Measurements from ENCODE around the gene DGLUCY.

DGLUCY gene

GRCh38 chr14:91274796-91275195, 160.9 kb downstream of the DGLUCY start (continued):
- TF ChIP-seq, protein P1, sequence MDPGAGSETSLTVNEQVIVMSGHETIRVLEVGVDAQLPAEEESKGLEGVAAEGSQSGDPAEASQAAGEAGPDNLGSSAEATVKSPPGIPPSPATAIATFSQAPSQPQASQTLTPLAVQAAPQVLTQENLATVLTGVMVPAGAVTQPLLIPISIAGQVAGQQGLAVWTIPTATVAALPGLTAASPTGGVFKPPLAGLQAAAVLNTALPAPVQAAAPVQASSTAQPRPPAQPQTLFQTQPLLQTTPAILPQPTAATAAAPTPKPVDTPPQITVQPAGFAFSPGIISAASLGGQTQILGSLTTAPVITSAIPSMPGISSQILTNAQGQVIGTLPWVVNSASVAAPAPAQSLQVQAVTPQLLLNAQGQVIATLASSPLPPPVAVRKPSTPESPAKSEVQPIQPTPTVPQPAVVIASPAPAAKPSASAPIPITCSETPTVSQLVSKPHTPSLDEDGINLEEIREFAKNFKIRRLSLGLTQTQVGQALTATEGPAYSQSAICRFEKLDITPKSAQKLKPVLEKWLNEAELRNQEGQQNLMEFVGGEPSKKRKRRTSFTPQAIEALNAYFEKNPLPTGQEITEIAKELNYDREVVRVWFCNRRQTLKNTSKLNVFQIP (CRISPR knock-in tag; IDR thresholded peaks at IDR 0.05; ENCODE audit: borderline replicate concordance, low read depth): no peak
- TF ChIP-seq ZNF565 (CRISPR knock-in tag; conservative IDR thresholded peaks at IDR 0.05; ENCODE audit: low read depth): no peak
- TF ChIP-seq TOX (CRISPR knock-in tag; IDR thresholded peaks at IDR 0.05; ENCODE audit: borderline replicate concordance): no peak
- TF ChIP-seq, protein P2, sequence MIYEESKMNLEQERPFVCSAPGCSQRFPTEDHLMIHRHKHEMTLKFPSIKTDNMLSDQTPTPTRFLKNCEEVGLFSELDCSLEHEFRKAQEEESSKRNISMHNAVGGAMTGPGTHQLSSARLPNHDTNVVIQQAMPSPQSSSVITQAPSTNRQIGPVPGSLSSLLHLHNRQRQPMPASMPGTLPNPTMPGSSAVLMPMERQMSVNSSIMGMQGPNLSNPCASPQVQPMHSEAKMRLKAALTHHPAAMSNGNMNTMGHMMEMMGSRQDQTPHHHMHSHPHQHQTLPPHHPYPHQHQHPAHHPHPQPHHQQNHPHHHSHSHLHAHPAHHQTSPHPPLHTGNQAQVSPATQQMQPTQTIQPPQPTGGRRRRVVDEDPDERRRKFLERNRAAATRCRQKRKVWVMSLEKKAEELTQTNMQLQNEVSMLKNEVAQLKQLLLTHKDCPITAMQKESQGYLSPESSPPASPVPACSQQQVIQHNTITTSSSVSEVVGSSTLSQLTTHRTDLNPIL (CRISPR knock-in tag; IDR thresholded peaks at IDR 0.05; ENCODE audit: low read depth): no peak
- TF ChIP-seq TCF4 (CRISPR knock-in tag; IDR thresholded peaks at IDR 0.05; ENCODE audit: borderline replicate concordance): no peak
- TF ChIP-seq ISL1 (CRISPR knock-in tag; IDR thresholded peaks at IDR 0.05): no peak
- no peak for TF ChIP-seq RARB (CRISPR knock-in tag; IDR thresholded peaks at IDR 0.05)
- no peak for TF ChIP-seq BACH2 (CRISPR knock-in tag; IDR thresholded peaks at IDR 0.05; ENCODE audit: borderline replicate concordance)

All from SK-N-SH treated with all-trans-retinoic acid at 6 μM for 48 hours (cell line).